CD4-positive, alpha-beta T cell treated with Interleukin-12 subunit alpha and Interleukin-12 subunit beta, for 1 hour (primary cell): Measurements from ENCODE around the gene ANO1.
"Not testable (repeated sequence)": the region's sequence is repeated elsewhere in the genome, so short reads cannot be mapped to it uniquely, and the experiment has no call there.

ENCODE experiments used
- DNase-seq: peaks from one replicate; pipeline ENCODE4 v3.0.0-alpha.2; 2020

The ANO1 gene

GRCh38 chr11:70078095-70078780, at the start of gene ANO1:
Gene ANO1, plus strand, starts transcription at chr11:70078317. Its CDS starts 290 bp downstream, at chr11:70078607.
- DNase-seq = no peak

DNA sequence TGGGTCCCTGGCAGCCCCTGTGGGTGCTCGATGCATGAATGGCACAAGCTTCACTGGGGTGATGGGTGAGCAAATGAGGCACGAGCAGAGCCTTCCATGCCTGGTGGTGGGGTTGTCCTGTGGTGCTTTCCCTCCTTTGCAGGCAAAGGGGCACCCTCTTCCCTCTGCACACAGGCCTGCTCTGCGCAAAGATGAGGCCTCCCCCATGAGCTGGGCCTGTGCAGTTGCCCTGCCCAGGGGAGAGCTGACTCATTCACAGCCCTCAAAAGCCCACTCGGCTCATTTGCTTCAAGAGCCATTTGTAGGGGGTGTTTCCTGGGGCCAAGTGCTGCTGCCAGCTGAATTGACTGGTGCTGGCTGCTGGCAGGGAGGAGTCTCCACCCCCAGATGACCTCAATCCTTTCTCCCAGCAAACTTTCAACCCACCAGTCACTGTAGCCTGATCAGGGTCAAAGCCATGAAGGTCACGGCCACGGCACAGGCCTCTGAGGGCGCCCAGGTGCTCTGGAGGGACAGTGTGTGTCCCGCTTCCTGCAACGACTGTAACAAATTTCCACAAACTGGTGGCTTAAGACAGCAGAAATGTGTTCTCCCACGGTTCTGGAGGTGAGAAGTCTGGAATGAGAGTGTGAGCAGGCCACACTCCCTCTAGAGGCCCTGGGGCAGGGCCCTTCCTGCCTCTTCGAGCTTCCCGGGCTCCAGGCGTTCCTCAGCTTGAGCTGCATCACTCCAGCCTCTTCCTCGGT, 48.8 kb upstream of the ANO1 start:
- no peak for DNase-seq

GRCh38 chr11:70029861-70030380, 48.2 kb upstream of the ANO1 start:
- DNase-seq = no peak

GRCh38 chr11:70030412-70030811, 47.7 kb upstream of the ANO1 start:
- DNase-seq = no peak

GRCh38 chr11:70031631-70032469, 46.3 kb upstream of the ANO1 start:
- DNase-seq = no peak

DNA sequence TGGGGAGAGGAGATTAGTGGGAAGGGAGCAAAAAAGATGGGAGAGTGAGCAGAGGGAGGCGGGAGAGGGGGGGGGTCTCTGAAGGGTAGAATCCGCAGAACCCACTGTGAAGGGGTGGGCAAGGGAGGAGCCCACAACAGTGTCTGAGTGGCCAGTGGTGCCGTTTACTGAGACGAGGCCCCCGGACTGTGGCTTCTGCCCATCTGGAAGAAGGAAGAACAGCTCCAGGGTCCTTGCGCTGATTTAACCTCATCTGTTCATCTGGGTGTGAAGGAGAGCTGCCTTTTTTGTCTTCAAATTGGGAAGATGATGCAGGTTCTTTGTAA, 45.7 kb upstream of the ANO1 start:
- no peak for DNase-seq

DNA sequence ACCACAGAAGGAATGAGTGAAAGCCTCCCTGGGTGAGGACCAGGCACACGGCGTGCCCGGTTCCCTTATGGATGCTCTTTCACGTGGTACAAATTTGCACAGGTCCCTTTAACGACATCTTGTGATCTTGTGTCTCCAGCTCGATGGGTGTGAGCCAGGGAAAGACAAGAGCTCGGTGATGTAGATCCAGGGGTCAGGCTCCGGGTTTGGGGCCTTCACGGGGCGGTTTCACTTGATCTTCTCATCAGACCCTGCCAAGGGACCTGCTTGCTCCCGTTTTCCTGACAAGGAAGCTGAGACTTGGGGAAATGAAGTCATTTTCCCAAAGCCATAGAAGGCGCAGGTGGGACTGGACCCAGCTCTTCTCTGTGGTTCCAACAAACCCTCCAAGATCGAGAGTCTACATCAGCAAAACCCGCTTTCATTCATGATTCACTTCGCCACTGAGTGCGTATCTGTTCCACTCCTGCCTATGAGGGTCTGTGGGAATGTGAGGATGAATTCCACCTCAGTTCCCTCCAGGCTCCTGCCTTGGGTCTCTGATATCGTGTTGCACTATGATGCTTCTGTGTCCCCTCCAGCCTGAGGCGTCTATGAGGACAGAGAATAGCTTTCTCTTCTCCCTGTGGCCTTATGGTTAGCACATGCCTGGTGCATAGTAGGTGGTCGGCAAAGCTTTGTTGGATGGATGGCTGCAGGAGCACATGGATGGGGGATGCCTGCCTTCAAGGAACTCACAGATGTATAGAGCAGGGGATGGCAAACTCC, 45.0 kb upstream of the ANO1 start:
- no peak for DNase-seq

DNA sequence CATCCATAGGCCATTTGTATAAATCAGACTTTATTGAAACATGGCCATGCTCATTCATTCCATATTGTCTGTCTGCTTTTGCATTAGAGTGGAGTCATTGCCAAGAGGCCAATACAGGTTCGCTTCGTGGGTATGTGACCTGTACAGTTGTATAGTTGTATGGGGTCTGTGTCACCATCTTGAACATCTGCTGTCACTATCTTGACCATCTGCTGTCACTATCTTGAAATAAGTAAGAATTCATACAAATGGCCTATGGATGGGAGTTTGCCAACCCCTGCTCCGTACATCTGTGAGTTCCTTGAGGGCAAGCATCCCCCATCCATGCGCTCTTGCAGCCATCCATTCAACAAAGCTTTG, 44.4 kb upstream of the ANO1 start:
- no peak for DNase-seq

- DNase-seq = no peak
Observed at GRCh38 chr11:70034740-70035365, 43.3 kb upstream of the ANO1 start.

- DNase-seq = not testable (repeated sequence)
Observed at GRCh38 chr11:70035665-70036064, 42.5 kb upstream of the ANO1 start.

DNA sequence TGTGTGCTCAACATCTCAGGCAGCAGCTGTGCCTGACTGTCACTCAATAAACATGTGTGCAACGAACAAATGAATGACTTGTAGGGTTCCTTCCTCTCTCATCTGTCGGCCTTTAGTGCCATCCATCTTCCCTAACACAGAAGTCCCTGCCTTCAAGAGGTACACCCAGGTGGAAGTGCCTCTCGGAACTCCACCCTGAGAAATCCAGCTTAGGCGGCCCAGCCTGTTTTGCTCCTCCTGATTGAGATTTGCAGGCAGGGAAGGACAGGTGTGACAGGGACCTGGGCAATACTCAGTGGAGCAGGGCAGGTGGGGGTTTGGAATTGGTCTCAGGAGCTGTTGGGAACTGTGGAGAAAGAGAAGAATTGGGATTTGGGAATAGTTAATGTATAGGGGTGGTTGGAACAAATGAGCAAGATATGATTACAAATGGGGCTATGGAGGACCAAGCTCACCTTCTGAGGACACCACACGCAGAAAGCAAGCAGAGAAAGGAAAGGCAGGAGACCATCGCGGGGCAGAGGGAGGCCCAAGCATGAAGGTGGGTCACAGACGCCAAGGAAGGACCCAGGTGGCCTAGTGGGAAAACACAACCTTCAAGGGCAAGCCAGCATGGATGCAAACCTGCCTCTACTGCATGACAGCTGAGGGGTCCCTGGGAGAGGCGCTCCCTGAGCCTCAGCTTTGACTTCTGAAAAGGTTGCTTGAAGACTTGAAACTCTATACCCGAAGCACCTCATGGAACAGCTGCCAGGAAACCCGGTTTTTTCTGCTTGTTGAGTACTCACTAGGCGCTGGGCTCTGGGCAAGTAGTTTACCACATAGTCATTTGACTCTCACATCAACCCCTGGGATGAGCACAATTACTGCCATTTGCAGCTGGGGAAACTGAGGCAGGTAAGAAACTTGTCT, 40.9 kb upstream of the ANO1 start:
- DNase-seq = no peak

- no peak for DNase-seq
Observed at GRCh38 chr11:70038034-70038834, 39.9 kb upstream of the ANO1 start.

- DNase-seq = no peak
Observed at GRCh38 chr11:70040452-70040851, 37.7 kb upstream of the ANO1 start.

- no peak for DNase-seq
Observed at GRCh38 chr11:70040869-70041501, 37.1 kb upstream of the ANO1 start.

DNA sequence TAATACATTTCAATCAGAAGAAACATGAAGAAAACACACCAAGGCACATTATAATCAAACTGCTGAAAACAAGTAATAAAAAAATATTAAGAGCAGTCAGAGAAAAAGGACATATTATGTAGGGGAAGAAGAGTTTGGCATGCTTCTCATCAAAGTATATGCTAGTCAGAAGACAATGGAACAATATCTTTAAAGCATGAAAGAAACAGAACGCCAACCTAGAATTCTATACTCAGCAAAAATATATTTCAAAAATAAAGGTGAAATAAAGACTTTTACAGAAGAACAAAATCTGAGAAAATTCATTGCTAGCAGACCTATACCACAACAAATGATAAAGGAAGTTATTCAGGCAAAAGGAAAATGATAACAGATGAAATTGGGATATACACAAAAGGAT, 34.6 kb upstream of the ANO1 start:
- no peak for DNase-seq

DNA sequence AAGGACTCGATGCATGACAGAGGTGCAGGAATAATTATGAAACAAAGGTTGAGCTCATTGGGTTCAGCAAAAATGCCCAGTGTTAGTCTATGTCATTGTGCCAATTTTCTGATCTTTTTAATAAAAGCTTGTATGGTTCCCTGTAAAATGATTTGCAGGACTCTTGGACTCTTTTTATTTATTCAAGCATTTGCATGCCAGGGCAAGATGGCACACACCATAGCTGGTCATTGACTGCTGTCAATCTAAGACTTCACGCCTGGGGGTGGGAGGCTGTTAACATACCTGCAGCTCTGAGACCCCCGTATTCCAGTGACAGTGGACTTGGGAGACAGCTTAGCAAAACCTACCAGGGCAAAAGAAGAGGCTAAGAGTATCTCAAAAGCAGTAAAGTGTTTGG, 32.0 kb upstream of the ANO1 start:
- DNase-seq = no peak

GRCh38 chr11:70048279-70049024, 29.7 kb upstream of the ANO1 start:
- DNase-seq = no peak

DNA sequence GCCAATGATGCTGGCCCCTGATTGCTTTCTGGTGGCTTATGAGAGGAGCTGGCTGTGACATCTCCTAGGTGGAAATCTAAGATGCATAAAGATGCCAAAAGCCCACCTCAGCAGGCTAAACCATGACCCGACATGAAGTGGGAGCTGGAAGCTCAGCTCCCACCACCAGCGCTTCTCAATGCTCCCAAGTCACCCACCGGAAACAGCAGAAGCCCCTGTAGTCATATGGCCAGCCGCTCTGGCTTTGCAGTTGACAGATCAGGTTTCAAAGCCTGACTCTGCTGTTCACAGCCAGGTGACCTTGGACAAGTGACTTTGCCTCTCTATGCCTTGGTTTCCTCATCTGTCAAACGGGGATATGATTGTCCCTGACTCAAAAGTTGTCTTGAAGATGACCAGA, 29.1 kb upstream of the ANO1 start:
- DNase-seq = no peak

DNA sequence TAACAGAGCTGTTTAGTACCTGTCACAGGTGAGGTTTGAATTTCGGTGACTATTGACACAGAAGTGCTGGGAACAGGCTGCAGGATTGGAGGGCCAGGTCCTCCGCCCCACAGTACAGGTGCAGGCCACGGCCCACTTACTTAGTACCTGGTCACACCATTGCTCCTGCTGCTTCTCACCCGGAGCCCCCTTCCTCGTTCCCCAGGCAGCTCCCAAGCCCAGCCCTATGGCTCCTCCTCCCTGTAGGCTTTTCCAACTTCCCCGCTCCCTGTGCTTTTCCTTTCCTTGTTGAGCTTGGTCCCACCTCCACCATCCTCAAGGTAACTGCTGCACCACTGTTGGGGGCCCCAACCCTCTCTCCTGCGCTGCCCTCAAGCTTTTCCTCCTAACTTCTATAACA, 27.9 kb upstream of the ANO1 start:
- DNase-seq = no peak
